NCI-H460 (cell line): ENCODE results near the gene SMR3B. TPM values are rescaled to one million over a fixed set of nuclear protein-coding genes. Genes with fewer than 3 reads are reported as not detected.

ENCODE experiments used
- total RNA-seq: library from RNA; depleted of rRNA; stranded (reverse); fragments of >200 nt; shearing (Covaris generic); gene quantifications from 2 replicates; pipeline ENCODE4 v1.2.3, GENCODE V29; 2014; rRNA removed

The SMR3B gene
- total RNA-seq, 1 experiment from 2014 or later: not detected

Other genes starting within 250 kb of the SMR3B start
- not detected in 2 replicates for gene PRR27, start 228.9 kb upstream of the SMR3B start, total RNA-seq
- not detected in 2 replicates for gene ODAM, start 187.4 kb upstream of the SMR3B start, total RNA-seq
- gene FDCSP, start 157.0 kb upstream of the SMR3B start, total RNA-seq: not detected in 2 replicates
- gene CSN3, start 140.5 kb upstream of the SMR3B start, total RNA-seq: not detected in 2 replicates
- gene CABS1, start 48.1 kb upstream of the SMR3B start, total RNA-seq: not detected in 2 replicates
- not detected in 2 replicates for gene SMR3A, start 22.4 kb upstream of the SMR3B start, total RNA-seq
- not detected in 2 replicates for gene OPRPN, start 14.8 kb downstream of the SMR3B start, total RNA-seq
- not detected in 2 replicates for gene MUC7, start 89.1 kb downstream of the SMR3B start, total RNA-seq
- not detected in 2 replicates for gene AMTN, start 135.4 kb downstream of the SMR3B start, total RNA-seq
- not detected in 2 replicates for gene AMBN, start 209.1 kb downstream of the SMR3B start, total RNA-seq
- not detected in 2 replicates for gene ENAM, start 245.6 kb downstream of the SMR3B start, total RNA-seq